ENCODE data around the gene CCDC154. TPM values are rescaled to one million over a fixed set of nuclear protein-coding genes. Genes with fewer than 3 reads are reported as not detected.

CCDC154 gene
- total and polyA plus RNA-seq, 4 donors, result 0.63 to 4.5 (median 1.4) TPM

DNA sequence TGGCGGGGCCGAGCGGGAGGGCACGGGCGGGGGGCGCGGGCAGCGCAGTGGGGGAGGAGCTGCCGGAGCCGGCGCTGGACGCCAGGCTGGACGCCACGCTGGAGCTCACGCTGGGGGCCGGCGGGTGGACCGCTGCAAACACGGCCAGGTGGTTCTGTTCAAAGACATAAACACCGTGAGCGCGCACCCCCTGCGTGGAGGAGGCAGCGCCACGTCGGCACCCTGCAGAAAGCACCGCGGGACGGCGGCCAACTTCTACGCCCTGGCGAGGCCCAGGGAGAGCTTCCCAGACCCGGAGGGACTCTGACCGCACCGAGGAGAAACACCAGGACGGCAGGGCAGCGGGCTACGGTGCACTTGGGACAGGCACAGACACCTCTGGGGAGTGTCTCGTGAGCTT is 59.1 kb downstream of the CCDC154 start:
- Histone ChIP-seq H3K9ac (ENCODE audit: insufficient read depth in 1 of 2, low read length in 2 of 2) (no peak overlapping the region), H3K4me1 (ENCODE audit: control insufficient read depth in 5 of 5, insufficient read depth in 5 of 5, low read length in 5 of 5) (no peaks in the 10 kb centered on the region), H3K4me3 (no peak overlapping the region), H3K36me3 (ENCODE audit: control insufficient read depth in 4 of 4, insufficient read depth in 4 of 4, low read length in 4 of 4) (peaks cover 4 to 50% (median 20%) of the 10 kb centered on the region in 4 donors), H3K27me3 (ENCODE audit: control insufficient read depth in 3 of 3, insufficient read depth in 3 of 3, low read length in 2 of 3) (peaks cover 0 to 2% (median 0%) of the 10 kb centered on the region in 3 donors), H3K9me3 (ENCODE audit: control insufficient read depth in 4 of 4, insufficient read depth in 3 of 4, low read length in 3 of 4) (peaks cover 0 to 2% (median 0%) of the 10 kb centered on the region in 4 donors), H3K27ac (ENCODE audit: low read depth in 1 of 2, low read length in 1 of 2) (no peak overlapping the region)
- no peak for DNase-seq
- TF ChIP-seq, protein P1, sequence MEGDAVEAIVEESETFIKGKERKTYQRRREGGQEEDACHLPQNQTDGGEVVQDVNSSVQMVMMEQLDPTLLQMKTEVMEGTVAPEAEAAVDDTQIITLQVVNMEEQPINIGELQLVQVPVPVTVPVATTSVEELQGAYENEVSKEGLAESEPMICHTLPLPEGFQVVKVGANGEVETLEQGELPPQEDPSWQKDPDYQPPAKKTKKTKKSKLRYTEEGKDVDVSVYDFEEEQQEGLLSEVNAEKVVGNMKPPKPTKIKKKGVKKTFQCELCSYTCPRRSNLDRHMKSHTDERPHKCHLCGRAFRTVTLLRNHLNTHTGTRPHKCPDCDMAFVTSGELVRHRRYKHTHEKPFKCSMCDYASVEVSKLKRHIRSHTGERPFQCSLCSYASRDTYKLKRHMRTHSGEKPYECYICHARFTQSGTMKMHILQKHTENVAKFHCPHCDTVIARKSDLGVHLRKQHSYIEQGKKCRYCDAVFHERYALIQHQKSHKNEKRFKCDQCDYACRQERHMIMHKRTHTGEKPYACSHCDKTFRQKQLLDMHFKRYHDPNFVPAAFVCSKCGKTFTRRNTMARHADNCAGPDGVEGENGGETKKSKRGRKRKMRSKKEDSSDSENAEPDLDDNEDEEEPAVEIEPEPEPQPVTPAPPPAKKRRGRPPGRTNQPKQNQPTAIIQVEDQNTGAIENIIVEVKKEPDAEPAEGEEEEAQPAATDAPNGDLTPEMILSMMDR (IDR thresholded peaks at IDR 0.05; ENCODE audit: control extremely low read depth, extremely low read depth), result no peak
- WGBS, 2 donors, result 96% methylated on average over 39 of the region's 39 CpGs
- ATAC-seq (ENCODE audit: insufficient read depth, low FRiP score), result no peak

Other genes with a start within 250 kb of the CCDC154 start
- 1 to 10 TPM in 1 of 2 donors, not detected in 1; 2.9 TPM for gene TPSG1, start 219.3 kb downstream of the CCDC154 start, total RNA-seq
- under 1 TPM; 0.03 to 0.71 TPM for gene TPSG1, start 219.3 kb downstream of the CCDC154 start, polyA plus RNA-seq
- 100 to 1,000 TPM in 1 of 2 donors, under 1 TPM in 1; 0.46 to 154 TPM for gene TPSB2, start 214.4 kb downstream of the CCDC154 start, total RNA-seq
- gene TPSB2, start 214.4 kb downstream of the CCDC154 start, polyA plus RNA-seq, result 10 to 100 TPM; 12.9 to 91.5 TPM
- 100 to 1,000 TPM in 1 of 2 donors, not detected in 1; 129 TPM for gene TPSAB1, start 203.9 kb downstream of the CCDC154 start, total RNA-seq
- gene TPSAB1, start 203.9 kb downstream of the CCDC154 start, polyA plus RNA-seq, result 10 to 100 TPM; 10.1 to 89.3 TPM
- 1 to 10 TPM in 1 of 2 donors, not detected in 1; 7.0 TPM for gene TPSD1, start 188.5 kb downstream of the CCDC154 start, total RNA-seq
- gene TPSD1, start 188.5 kb downstream of the CCDC154 start, polyA plus RNA-seq, result 1 to 10 TPM in 1 of 2 donors, under 1 TPM in 1; 0.54 to 2.9 TPM
- gene UBE2I, start 134.9 kb downstream of the CCDC154 start, total RNA-seq, result 10 to 100 TPM; 91.2 to 96.8 TPM
- 10 to 100 TPM; 63.9 to 71.7 TPM for gene UBE2I, start 134.9 kb downstream of the CCDC154 start, polyA plus RNA-seq
- gene BAIAP3, start 110.9 kb downstream of the CCDC154 start, total RNA-seq, result 10 to 100 TPM; 15.9 to 46.6 TPM
- gene BAIAP3, start 110.9 kb downstream of the CCDC154 start, polyA plus RNA-seq, result 1 to 10 TPM; 4.5 to 7.9 TPM
- 10 to 100 TPM; 32.5 to 66.4 TPM for gene TSR3, start 92.7 kb downstream of the CCDC154 start, total RNA-seq
- 10 to 100 TPM; 54.7 to 58.5 TPM for gene TSR3, start 92.7 kb downstream of the CCDC154 start, polyA plus RNA-seq
- 10 to 100 TPM; 34.8 to 80.1 TPM for gene GNPTG, start 92.6 kb downstream of the CCDC154 start, total RNA-seq
- gene GNPTG, start 92.6 kb downstream of the CCDC154 start, polyA plus RNA-seq, result 10 to 100 TPM; 75.5 to 92.7 TPM
- 10 to 100 TPM; 21.8 to 31.2 TPM for gene UNKL, start 29.9 kb downstream of the CCDC154 start, total RNA-seq
- gene UNKL, start 29.9 kb downstream of the CCDC154 start, polyA plus RNA-seq, result 10 to 100 TPM in 1 of 2 donors, 1 to 10 TPM in 1; 7.9 to 11.9 TPM
- 10 to 100 TPM in 1 of 2 donors, 1 to 10 TPM in 1; 6.4 to 12.8 TPM for gene UQCC4, start 23.8 kb downstream of the CCDC154 start, total RNA-seq
- gene UQCC4, start 23.8 kb downstream of the CCDC154 start, polyA plus RNA-seq, result 10 to 100 TPM; 12.2 to 30.6 TPM
- gene PERCC1, start 13.5 kb downstream of the CCDC154 start, total RNA-seq, result under 1 TPM; 0.46 to 0.57 TPM
- gene PERCC1, start 13.5 kb downstream of the CCDC154 start, polyA plus RNA-seq, result under 1 TPM in 1 of 2 donors, not detected in 1; 0.12 TPM
- gene CLCN7, start 30.5 kb upstream of the CCDC154 start, total RNA-seq, result 100 to 1,000 TPM in 1 of 2 donors, 10 to 100 TPM in 1; 73.3 to 103 TPM
- gene CLCN7, start 30.5 kb upstream of the CCDC154 start, polyA plus RNA-seq, result 100 to 1,000 TPM in 1 of 2 donors, 10 to 100 TPM in 1; 61.1 to 119 TPM
- gene PTX4, start 44.4 kb upstream of the CCDC154 start, total RNA-seq, result under 1 TPM; 0.25 to 0.31 TPM
- under 1 TPM in 1 of 2 donors, not detected in 1; 0.02 TPM for gene PTX4, start 44.4 kb upstream of the CCDC154 start, polyA plus RNA-seq
- gene TELO2, start 48.8 kb upstream of the CCDC154 start, total RNA-seq, result 10 to 100 TPM; 24.4 to 46.3 TPM
- 10 to 100 TPM; 39.2 to 64.2 TPM for gene TELO2, start 48.8 kb upstream of the CCDC154 start, polyA plus RNA-seq
- 10 to 100 TPM; 24.7 to 49.2 TPM for gene TMEM204, start 89.1 kb upstream of the CCDC154 start, total RNA-seq
- 100 to 1,000 TPM in 1 of 2 donors, 10 to 100 TPM in 1; 31.6 to 116 TPM for gene TMEM204, start 89.1 kb upstream of the CCDC154 start, polyA plus RNA-seq
- 10 to 100 TPM; 42.4 to 48.5 TPM for gene IFT140, start 167.5 kb upstream of the CCDC154 start, total RNA-seq
- 10 to 100 TPM; 13.6 to 24.8 TPM for gene IFT140, start 167.5 kb upstream of the CCDC154 start, polyA plus RNA-seq
- 10 to 100 TPM; 16.3 to 20.4 TPM for gene CRAMP1, start 167.8 kb upstream of the CCDC154 start, total RNA-seq
- gene CRAMP1, start 167.8 kb upstream of the CCDC154 start, polyA plus RNA-seq, result 1 to 10 TPM; 6.6 to 8.7 TPM
- gene JPT2, start 233.7 kb upstream of the CCDC154 start, total RNA-seq, result 10 to 100 TPM; 53.4 to 71.9 TPM
- 10 to 100 TPM; 28.7 to 49.7 TPM for gene JPT2, start 233.7 kb upstream of the CCDC154 start, polyA plus RNA-seq

Data from lung (tissue), 12 donors.